Testis (tissue), 2 donors: ENCODE measurements around the gene CDK10.

Source experiments
- CTCF ChIP-seq, 3 experiments: fragments of 450-650 bp in 2 of 3; fragments of 200-600 bp in 1 of 3; sonication (generic) in 1 of 3; IDR thresholded peaks; one replicate each; pipeline ENCODE4 v1.5.1; 2016 to 2019; ENCODE audit warnings: antibody characterized with exemption in 3 of 3, mild to moderate bottlenecking in 2 of 3, moderate library complexity in 1 of 3
- POLR2A ChIP-seq: fragments of 450-650 bp; IDR thresholded peaks from one replicate; pipeline ENCODE4 v1.6.1; 2017; ENCODE audit warnings: antibody characterized with exemption, mild to moderate bottlenecking, moderate library complexity

- TF ChIP-seq CTCF (IDR thresholded peaks at IDR 0.05): no peak
- TF ChIP-seq POLR2A: no peak
Observed at GRCh38 chr16:89672177-89672941, 14.1 kb upstream of the CDK10 start.
